Thyroid gland (tissue), 4 donors: ENCODE results near the gene MAFG.

ENCODE experiments used
- POLR2A ChIP-seq, 2 donors: fragments of 450-650 bp; IDR thresholded peaks; one replicate each; pipeline ENCODE4 v1.6.1; 2017; ENCODE audit warnings: antibody characterized with exemption in 2 of 2, mild to moderate bottlenecking in 2 of 2, moderate library complexity in 1 of 2
- TF ChIP-seq, protein P1 (sequence below), 6 experiments: fragments of 200-600 bp in 3 of 6; fragments of 450-650 bp in 3 of 6; sonication (generic) in 3 of 6; IDR thresholded peaks; one replicate each; pipeline ENCODE4 v1.5.1; 2016 to 2019; ENCODE audit warnings: antibody characterized with exemption in 6 of 6, mild to moderate bottlenecking in 2 of 6, inconsistent platforms in 1 of 6, moderate library complexity in 1 of 6

DNA sequence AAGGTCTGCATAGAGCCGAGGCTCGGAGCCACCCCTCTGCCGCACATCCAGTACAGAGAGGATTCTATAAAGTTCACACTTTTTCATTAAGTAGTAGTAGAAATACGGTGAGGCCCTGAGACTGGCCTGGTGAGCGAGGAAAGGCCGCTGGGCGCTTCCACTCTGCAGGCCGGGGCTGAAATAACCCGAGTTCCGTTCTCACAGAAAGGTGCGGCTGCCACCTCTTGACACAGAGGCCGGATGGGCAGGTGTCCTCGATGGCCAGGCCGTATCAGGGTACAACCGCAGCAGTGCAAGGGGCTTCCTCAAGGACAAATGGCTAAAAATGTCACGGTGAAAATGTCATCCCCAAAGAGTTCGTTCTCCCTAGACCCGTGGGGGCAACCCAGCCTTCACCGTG lies 15.6 kb downstream of the MAFG start:
- no peak for TF ChIP-seq POLR2A (IDR thresholded peaks at IDR 0.05)
- TF ChIP-seq, protein P1, sequence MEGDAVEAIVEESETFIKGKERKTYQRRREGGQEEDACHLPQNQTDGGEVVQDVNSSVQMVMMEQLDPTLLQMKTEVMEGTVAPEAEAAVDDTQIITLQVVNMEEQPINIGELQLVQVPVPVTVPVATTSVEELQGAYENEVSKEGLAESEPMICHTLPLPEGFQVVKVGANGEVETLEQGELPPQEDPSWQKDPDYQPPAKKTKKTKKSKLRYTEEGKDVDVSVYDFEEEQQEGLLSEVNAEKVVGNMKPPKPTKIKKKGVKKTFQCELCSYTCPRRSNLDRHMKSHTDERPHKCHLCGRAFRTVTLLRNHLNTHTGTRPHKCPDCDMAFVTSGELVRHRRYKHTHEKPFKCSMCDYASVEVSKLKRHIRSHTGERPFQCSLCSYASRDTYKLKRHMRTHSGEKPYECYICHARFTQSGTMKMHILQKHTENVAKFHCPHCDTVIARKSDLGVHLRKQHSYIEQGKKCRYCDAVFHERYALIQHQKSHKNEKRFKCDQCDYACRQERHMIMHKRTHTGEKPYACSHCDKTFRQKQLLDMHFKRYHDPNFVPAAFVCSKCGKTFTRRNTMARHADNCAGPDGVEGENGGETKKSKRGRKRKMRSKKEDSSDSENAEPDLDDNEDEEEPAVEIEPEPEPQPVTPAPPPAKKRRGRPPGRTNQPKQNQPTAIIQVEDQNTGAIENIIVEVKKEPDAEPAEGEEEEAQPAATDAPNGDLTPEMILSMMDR (IDR thresholded peaks at IDR 0.05) = no peak
